Stimulated activated CD8-positive, alpha-beta memory T cell treated with anti-CD3 and anti-CD28 coated beads, Interleukin-15, amount 100 ng/mL, for 4 hours (primary cell): Measurements from ENCODE around the gene COX6B2.
A peak's percentile ranks its signal among the peaks of the same experiment; 100 is the strongest.

Experiments
- DNase-seq, 2 donors: peaks; one replicate each; pipeline ENCODE4 v3.0.0-alpha.2; 2020; ENCODE audit warnings: low read depth in 2 of 2

The COX6B2 gene

GRCh38 chr19:55362174-55362989, 7.9 kb upstream of the COX6B2 start:
- no peak for DNase-seq

- DNase-seq, result no peak
Observed at GRCh38 chr19:55360902-55361301, 6.4 kb upstream of the COX6B2 start.

GRCh38 chr19:55358943-55359908, 4.7 kb upstream of the COX6B2 start:
- no peak for DNase-seq

GRCh38 chr19:55358493-55358892, 4.0 kb upstream of the COX6B2 start:
- DNase-seq, result no peak

GRCh38 chr19:55355213-55355821, 798 bp upstream of the COX6B2 start:
- no peak for DNase-seq

- peak in 1 of 2 donors; percentile 23 for DNase-seq
Observed at GRCh38 chr19:55353803-55354697, 469 bp downstream of the COX6B2 start.

- no peak for DNase-seq
Observed at GRCh38 chr19:55353356-55353802, 1.1 kb downstream of the COX6B2 start.

GRCh38 chr19:55352549-55353145, 1.9 kb downstream of the COX6B2 start:
- DNase-seq, result no peak

- DNase-seq, result no peak
Observed at GRCh38 chr19:55352040-55352439, 2.5 kb downstream of the COX6B2 start.

- DNase-seq, result no peak
Observed at GRCh38 chr19:55350620-55351315, 3.8 kb downstream of the COX6B2 start.

- DNase-seq, result no peak
Observed at GRCh38 chr19:55348317-55349034, 6.0 kb downstream of the COX6B2 start.

GRCh38 chr19:55347442-55348009, 7.0 kb downstream of the COX6B2 start:
- DNase-seq, result no peak

GRCh38 chr19:55346725-55347441, 7.6 kb downstream of the COX6B2 start:
- no peak for DNase-seq

- DNase-seq, result no peak
Observed at GRCh38 chr19:55345818-55346724, 8.4 kb downstream of the COX6B2 start.

- DNase-seq, result no peak
Observed at GRCh38 chr19:55345101-55345817, 9.3 kb downstream of the COX6B2 start.

GRCh38 chr19:55344444-55344843, 10.1 kb downstream of the COX6B2 start:
- DNase-seq, result no peak
